Pancreas (tissue), 10 donors: ENCODE results near the gene ANKRD44. TPM values are rescaled to one million over a fixed set of nuclear protein-coding genes. Genes with fewer than 3 reads are reported as not detected.

ENCODE experiments used
- ATAC-seq, 4 donors: fragments of 200-7000 bp; cut with Tn5 transposase; one replicate each; pipeline versions ENCODE4 v1.8.0 to v1.9.1; 2020; ENCODE audit warnings: mild to moderate bottlenecking in 4 of 4, moderate library complexity in 4 of 4
- DNase-seq, 6 donors: peaks; one replicate each; pipeline ENCODE4 v3.0.0-alpha.2; 2020
- FAIRE-seq: peaks from 2 replicates; lab custom pipeline; 2012; peaks lifted over from hg19 to GRCh38; lab: Jason Lieb, UNC
- H3K27ac ChIP-seq, 4 donors: fragments of 200-600 bp; sonication (generic); 1 replicate in 3 of 4; 2 replicates in 1 of 4; pipeline versions ENCODE4 v1.5.0 to v1.8.0; 2020
- H3K27me3 ChIP-seq, 4 donors: fragments of 200-600 bp; one replicate each; pipeline ENCODE4 v1.8.0; 2021
- H3K36me3 ChIP-seq, 3 donors: fragments of 200-600 bp; sonication (generic) in 1 of 3; one replicate each; pipeline versions ENCODE4 v1.5.0 to v1.8.0; 2020 to 2021
- H3K4me1 ChIP-seq, 3 donors: fragments of 200-600 bp; one replicate each; pipeline ENCODE4 v1.8.0; 2021
- H3K4me3 ChIP-seq, 4 donors: fragments of 200-600 bp; sonication (generic) in 2 of 4; one replicate each; pipeline versions ENCODE4 v1.5.0 to v1.8.0; 2020 to 2021
- H3K9me3 ChIP-seq, 4 donors: fragments of 200-600 bp; one replicate each; pipeline ENCODE4 v1.8.0; 2021
- CTCF ChIP-seq, 4 donors: fragments of 200-600 bp; sonication (generic) in 3 of 4; IDR thresholded peaks; one replicate each; pipeline versions ENCODE4 v1.5.0 to v1.8.0; 2021; ENCODE audit warnings: antibody characterized with exemption in 4 of 4
- WGBS, 2 donors: extraction: QIAGEN DNeasy Blood & Tissue Kit; methylation state at CpG; one replicate each; pipeline ENCODE4 v1.1.7; 2013; 5-methylcytosine and 5-hydroxymethylcytosine counted together
- intact Hi-C, 3 donors: fragments of 100-400 bp; cut with DNase I; formaldehyde crosslinking; loops; one replicate each; pipeline versions ENCODE4 v1.11.1 to v1.14.2; 2022
- polyA plus RNA-seq, 2 donors: library from polyadenylated mRNA; stranded (reverse); fragments of 200-250 nt; gene quantifications; one replicate each; pipeline ENCODE4 v1.2.3, GENCODE V29; 2013
- total RNA-seq, 6 donors: library from RNA; stranded (reverse); fragmentation: NEBNext Ultra II Directional in 4 of 6; extraction: Animal tissue kit (Norgen Biotek cat#: 25700) in 4 of 6; gene quantifications; one replicate each; pipeline versions ENCODE4 v1.2.1 to v1.2.4, GENCODE V29; 2021 to 2023
- donor health status: healthy with polysubstance abuse.
- donor health status: DM: no; HTN: no; CAD: no; lungs with moderate emphysema.
- donor health status: DM: no; HTN: no; CAD: no.
- donor health status: control.
- donor health status: control.
- donor health status: Bipolar disorder and iron deficiency.
- donor health status: DM: yes; HTN: yes; CAD: no.
- donor health status: DM: no; HTN: no; CAD: no.
- donor health status: DM: no; HTN: no; CAD: no.
- donor health status: DM: yes; HTN: yes; CAD: no.

ANKRD44 gene
- total and polyA plus RNA-seq, 8 donors = 1.9 to 12.5 (median 7.7) TPM

GRCh38 chr2:197310987-197311420 lies 424 bp upstream of the ANKRD44 start:
- ATAC-seq (no peak), FAIRE-seq (no peak), DNase-seq (no peak)
- H3K4me1 ChIP-seq = peaks cover 5 to 21% (median 16%) of the 10 kb centered on the region in 3 donors
- peak overlapping the region in 3 of 4 donors; percentile 42 to 89 (median 85) for H3K27ac ChIP-seq
- intact Hi-C loops = loop anchor here in 1 of 3 donors (10.0 kb wide), 1 partner anchor 116 kb away; no protein-coding TSS in a partner anchor
- H3K27me3 ChIP-seq = no peaks in the 10 kb centered on the region
- H3K36me3 ChIP-seq = no peaks in the 10 kb centered on the region
- no peak for TF ChIP-seq CTCF (IDR thresholded peaks at IDR 0.05)
- WGBS, 2 donors = 0 to 3% methylated on average over 11 to 22 of the region's 22 CpGs
- H3K9me3 ChIP-seq = no peaks in the 10 kb centered on the region
- peak overlapping the region in 3 of 4 donors; percentile 1 to 77 (median 74) for H3K4me3 ChIP-seq

- no peak for FAIRE-seq
- 1 to 2% methylated on average over 24 to 30 of the region's 30 CpGs for WGBS, 2 donors
- intact Hi-C loops = loop anchor here in 2 of 3 donors (10.0 kb wide), 1 partner anchor 115 kb away; no protein-coding TSS in a partner anchor
- Histone ChIP-seq H3K4me3 (peak overlapping the region; percentile 51 to 77 (median 72)), H3K27me3 (no peaks in the 10 kb centered on the region), H3K27ac (peak overlapping the region in 3 of 4 donors; percentile 60 to 89 (median 85)), H3K36me3 (no peaks in the 10 kb centered on the region), H3K4me1 (peaks cover 6 to 24% (median 24%) of the 10 kb centered on the region in 3 donors), H3K9me3 (no peaks in the 10 kb centered on the region)
- DNase-seq = peak; percentile 15 to 71 (median 36)
- no peak for TF ChIP-seq CTCF (IDR thresholded peaks at IDR 0.05)
- ATAC-seq = peak in 3 of 4 donors; percentile 8 to 17 (median 11)
Measured at GRCh38 chr2:197309691-197310231, 819 bp downstream of the ANKRD44 start.

GRCh38 chr2:197308996-197309690 lies 1.4 kb downstream of the ANKRD44 start:
- no peak for FAIRE-seq
- 66 to 69% methylated on average over 8 of the region's 8 CpGs for WGBS, 2 donors

DNA sequence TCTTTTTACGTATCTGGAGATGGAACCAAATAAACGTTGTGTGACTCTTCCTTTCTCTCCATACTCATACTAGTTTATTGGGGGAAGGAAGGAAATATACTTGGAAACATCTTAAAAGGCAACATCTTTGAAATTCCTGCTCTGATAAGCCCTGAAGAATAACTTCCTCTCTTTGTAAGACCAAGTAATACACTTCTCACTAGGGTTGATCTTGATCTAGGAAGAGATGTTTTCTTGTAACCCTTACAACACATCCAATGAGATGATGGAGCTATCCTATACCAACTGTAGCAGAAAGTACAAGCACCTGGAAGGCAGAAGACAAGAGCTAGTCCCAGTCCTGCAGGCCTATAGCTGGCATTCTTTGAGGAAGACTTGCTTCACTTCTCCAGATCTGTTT lies 2.0 kb downstream of the ANKRD44 start:
- H3K9me3 ChIP-seq = no peaks in the 10 kb centered on the region
- H3K27me3 ChIP-seq = no peaks in the 10 kb centered on the region
- intact Hi-C loops = loop anchor here in 1 of 3 donors (10.0 kb wide), 1 partner anchor 114 kb away; no protein-coding TSS in a partner anchor
- 77 to 87% methylated on average over 2 of the region's 2 CpGs for WGBS, 2 donors
- peak overlapping the region in 1 of 4 donors; percentile 77 for H3K4me3 ChIP-seq
- no peak for TF ChIP-seq CTCF (IDR thresholded peaks at IDR 0.05)
- H3K4me1 ChIP-seq = peaks cover 6 to 34% (median 30%) of the 10 kb centered on the region in 3 donors
- no peaks in the 10 kb centered on the region for H3K36me3 ChIP-seq
- DNase-seq = no peak
- peak overlapping the region in 1 of 4 donors; percentile 22 for H3K27ac ChIP-seq
- no peak for FAIRE-seq
- no peak for ATAC-seq

More at GRCh38 chr2:197308996-197309690, 1.4 kb downstream of the ANKRD44 start:
- no peaks in the 10 kb centered on the region for H3K9me3 ChIP-seq
- intact Hi-C loops = loop anchor here in 1 of 3 donors (10.0 kb wide), 1 partner anchor 114 kb away; no protein-coding TSS in a partner anchor
- H3K4me1 ChIP-seq = peaks cover 6 to 30% (median 30%) of the 10 kb centered on the region in 3 donors
- no peaks in the 10 kb centered on the region for H3K36me3 ChIP-seq
- no peak for ATAC-seq
- H3K27me3 ChIP-seq = no peaks in the 10 kb centered on the region
- DNase-seq = no peak
- TF ChIP-seq CTCF (IDR thresholded peaks at IDR 0.05) = no peak
- H3K4me3 ChIP-seq = peak overlapping the region; percentile 51 to 77 (median 72)
- peak overlapping the region in 2 of 4 donors; percentile 85 to 89 for H3K27ac ChIP-seq
